Measurements from ENCODE around the gene VSIG10.

The VSIG10 gene

DNA sequence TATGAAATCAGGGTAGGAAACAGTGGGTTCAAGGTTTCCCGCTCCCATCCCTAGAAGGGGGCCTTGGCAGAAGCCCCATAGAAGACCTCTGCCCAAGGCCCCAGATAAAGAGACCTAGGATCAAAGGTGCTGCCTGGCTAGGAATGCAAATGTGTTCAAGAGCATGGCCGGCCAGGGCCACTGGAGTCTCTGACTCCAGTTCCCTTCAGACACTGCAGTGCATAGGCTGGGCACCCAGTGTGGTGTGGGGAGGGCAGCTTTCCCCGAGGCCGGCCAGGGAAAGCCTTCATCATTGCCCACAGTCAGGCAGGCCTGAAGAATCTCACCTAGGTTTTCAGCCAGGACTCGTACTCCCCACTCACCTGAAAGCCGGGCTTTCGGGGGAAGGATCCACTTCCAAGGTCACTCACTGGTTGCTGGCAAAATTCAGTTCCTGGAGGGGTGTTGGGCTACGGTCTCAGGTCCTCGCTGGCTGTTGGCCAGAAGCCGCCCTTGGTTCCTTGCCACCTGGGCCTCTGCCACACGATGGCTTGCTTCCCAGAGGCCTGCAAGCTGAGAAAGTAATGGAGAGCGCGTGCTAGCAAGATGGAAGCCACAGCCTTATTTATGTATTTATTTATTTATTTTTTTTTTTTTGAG, 22.4 kb upstream of the VSIG10 start:
- no peaks in the 10 kb centered on the region for H3K79me2 ChIP-seq (ENCODE audit: insufficient read depth, low read length)
- H3K9ac ChIP-seq (ENCODE audit: low read length): no peak overlapping the region
- no peak for TF ChIP-seq EZH2phosphoT487 (conservative IDR thresholded peaks at IDR 0.05; ENCODE audit: low read length)
- TF ChIP-seq CTCF (IDR thresholded peaks at IDR 0.05; ENCODE audit: insufficient read depth, low read length, poor library complexity, severe bottlenecking): no peak
- H3K9me2 ChIP-seq (replicated peaks; ENCODE audit: insufficient read depth, low read length): no peaks in the 10 kb centered on the region
- no peak overlapping the region for H3K4me2 ChIP-seq (ENCODE audit: low read depth, low read length, poor library complexity, severe bottlenecking)
- H4K20me1 ChIP-seq (ENCODE audit: low read depth, low read length): no peaks in the 10 kb centered on the region
- H3K36me3 ChIP-seq (ENCODE audit: low read length): no peaks in the 10 kb centered on the region
- no peak overlapping the region for H3K4me3 ChIP-seq (ENCODE audit: insufficient read depth, low read length, poor library complexity, severe bottlenecking)
- no peaks in the 10 kb centered on the region for H3K27me3 ChIP-seq (ENCODE audit: low read length)
- no peak overlapping the region for H3K27ac ChIP-seq (ENCODE audit: low read depth, low read length)
- H2AFZ ChIP-seq (ENCODE audit: low read depth, low read length, severe bottlenecking): no peak overlapping the region
- no peaks in the 10 kb centered on the region for H3K9me3 ChIP-seq (ENCODE audit: insufficient read depth, low read length)
- H3F3A ChIP-seq (ENCODE audit: insufficient read depth): no peaks in the 10 kb centered on the region

GRCh38 chr12:118125743-118126118, 21.9 kb upstream of the VSIG10 start:
- no peaks in the 10 kb centered on the region for H3K79me2 ChIP-seq (ENCODE audit: insufficient read depth, low read length)
- H3K27me3 ChIP-seq (ENCODE audit: low read length): no peaks in the 10 kb centered on the region
- TF ChIP-seq CTCF (IDR thresholded peaks at IDR 0.05; ENCODE audit: insufficient read depth, low read length, poor library complexity, severe bottlenecking): no peak
- no peak for TF ChIP-seq EZH2phosphoT487 (conservative IDR thresholded peaks at IDR 0.05; ENCODE audit: low read length)
- no peak overlapping the region for H3K4me3 ChIP-seq (ENCODE audit: insufficient read depth, low read length, poor library complexity, severe bottlenecking)
- H3K4me2 ChIP-seq (ENCODE audit: low read depth, low read length, poor library complexity, severe bottlenecking): no peak overlapping the region
- no peak overlapping the region for H3K9ac ChIP-seq (ENCODE audit: low read length)
- H3K9me2 ChIP-seq (replicated peaks; ENCODE audit: insufficient read depth, low read length): no peaks in the 10 kb centered on the region
- no peak overlapping the region for H3K27ac ChIP-seq (ENCODE audit: low read depth, low read length)
- H2AFZ ChIP-seq (ENCODE audit: low read depth, low read length, severe bottlenecking): no peak overlapping the region
- H3K9me3 ChIP-seq (ENCODE audit: insufficient read depth, low read length): no peaks in the 10 kb centered on the region
- no peaks in the 10 kb centered on the region for H4K20me1 ChIP-seq (ENCODE audit: low read depth, low read length)
- no peaks in the 10 kb centered on the region for H3F3A ChIP-seq (ENCODE audit: insufficient read depth)
- no peaks in the 10 kb centered on the region for H3K36me3 ChIP-seq (ENCODE audit: low read length)

DNA sequence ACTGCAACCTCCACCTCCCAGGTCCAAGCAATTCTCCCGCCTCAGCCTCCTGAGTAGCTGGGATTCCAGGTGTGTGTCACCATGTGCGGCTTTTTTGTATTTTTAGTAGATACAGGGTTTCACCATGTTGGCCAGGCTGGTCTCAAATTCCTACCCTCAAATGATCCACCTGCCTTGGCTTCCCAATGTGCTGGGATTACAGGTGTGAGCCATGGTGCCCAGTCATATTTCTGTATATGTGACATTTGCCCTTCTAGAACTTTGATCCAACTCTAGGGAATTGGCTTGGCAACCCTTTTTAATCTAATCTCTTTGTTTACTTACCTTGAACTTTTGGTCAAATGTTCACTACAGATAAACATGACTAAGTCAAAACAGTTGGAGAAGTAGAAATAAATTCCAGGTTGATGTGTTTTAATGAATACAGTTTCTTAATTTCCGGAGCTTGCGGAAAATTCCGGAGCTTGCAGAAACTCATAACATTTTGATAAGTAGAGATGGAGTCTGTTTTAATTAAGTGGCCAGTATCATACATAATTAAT, 20.6 kb upstream of the VSIG10 start:
- Histone ChIP-seq H3K9me3 (ENCODE audit: insufficient read depth, low read length) (no peaks in the 10 kb centered on the region), H3K4me3 (ENCODE audit: insufficient read depth, low read length, poor library complexity, severe bottlenecking) (no peak overlapping the region), H3K4me2 (ENCODE audit: low read depth, low read length, poor library complexity, severe bottlenecking) (no peak overlapping the region), H3K27me3 (ENCODE audit: low read length) (no peaks in the 10 kb centered on the region), H3F3A (ENCODE audit: insufficient read depth) (peaks cover 5% of the 10 kb centered on the region; the same call in 1 of the 2 replicates), H3K36me3 (ENCODE audit: low read length) (no peaks in the 10 kb centered on the region), H4K20me1 (ENCODE audit: low read depth, low read length) (no peaks in the 10 kb centered on the region), H3K79me2 (ENCODE audit: insufficient read depth, low read length) (no peaks in the 10 kb centered on the region), H3K27ac (ENCODE audit: low read depth, low read length) (no peak overlapping the region), H2AFZ (ENCODE audit: low read depth, low read length, severe bottlenecking) (no peak overlapping the region), H3K9ac (ENCODE audit: low read length) (no peak overlapping the region), H3K9me2 (replicated peaks; ENCODE audit: insufficient read depth, low read length) (no peaks in the 10 kb centered on the region)
- no peak for TF ChIP-seq EZH2phosphoT487 (conservative IDR thresholded peaks at IDR 0.05; ENCODE audit: low read length)
- TF ChIP-seq CTCF (IDR thresholded peaks at IDR 0.05; ENCODE audit: insufficient read depth, low read length, poor library complexity, severe bottlenecking): no peak
